ENCODE results near the gene SCARF2. TPM values are rescaled to one million over a fixed set of nuclear protein-coding genes. Genes with fewer than 3 reads are reported as not detected.
A peak's percentile ranks its signal among the peaks of the same experiment; 100 is the strongest.

SCARF2 gene
- total and polyA plus RNA-seq, 8 donors: 15.8 to 36.4 (median 23.5) TPM

DNA sequence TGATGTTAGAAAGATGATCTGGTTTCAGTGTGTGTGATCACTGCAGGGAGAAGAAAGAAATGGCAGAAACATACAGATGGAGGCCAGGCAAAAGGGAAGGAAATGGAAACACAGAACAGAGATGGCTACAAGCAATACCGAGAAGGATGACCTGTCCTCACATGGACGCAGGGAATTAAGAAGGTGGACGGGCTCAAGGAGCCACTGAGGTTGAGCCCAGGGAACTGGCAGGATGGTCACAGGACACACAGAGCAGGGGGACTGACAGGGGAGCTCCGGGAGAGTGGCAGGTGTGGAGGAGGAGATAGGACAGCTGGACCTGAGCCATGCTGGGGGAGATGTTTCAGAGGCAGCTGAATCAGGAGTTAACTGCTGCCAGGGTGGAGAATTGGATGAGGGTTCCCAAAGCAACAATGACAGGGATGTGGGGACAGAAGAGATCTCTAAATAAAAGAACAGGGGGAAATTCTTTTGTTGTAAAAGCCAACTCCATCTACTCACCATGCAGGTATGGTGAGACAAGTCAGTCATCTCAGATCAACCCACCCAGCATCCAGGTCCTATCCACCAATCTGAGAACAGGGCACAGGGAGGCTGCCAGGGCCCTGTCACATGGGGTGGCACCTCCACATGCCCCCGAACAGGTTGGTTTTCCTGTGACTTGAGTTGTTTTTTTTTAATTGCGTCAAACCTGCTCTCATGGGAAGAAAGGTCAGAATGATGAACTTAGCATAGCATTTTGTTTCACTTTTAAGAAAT, 31.7 kb upstream of the SCARF2 start:
- Histone ChIP-seq H3K4me3 (no peak overlapping the region), H3K9me3 (no peaks in the 10 kb centered on the region), H3K36me3 (peaks cover 0 to 30% of the 10 kb centered on the region in 2 donors), H3K27me3 (no peaks in the 10 kb centered on the region), H3K4me1 (peaks cover 0 to 4% of the 10 kb centered on the region in 2 donors), H3K27ac (no peak overlapping the region)
- no peak for ATAC-seq
- DNase-seq: no peak
- intact Hi-C loops (cut with DNase I): no loop called here
- TF ChIP-seq CTCF (IDR thresholded peaks at IDR 0.05): no peak

- Histone ChIP-seq H3K9me3 (no peaks in the 10 kb centered on the region), H3K27me3 (no peaks in the 10 kb centered on the region), H3K4me1 (peaks cover 0 to 22% of the 10 kb centered on the region in 2 donors), H3K36me3 (peaks cover 0 to 30% of the 10 kb centered on the region in 2 donors), H3K4me3 (no peak overlapping the region), H3K27ac (no peak overlapping the region)
- DNase-seq (no peak), ATAC-seq (peak; percentile 68)
- intact Hi-C loops (cut with DNase I): no loop called here
- no peak for TF ChIP-seq CTCF (IDR thresholded peaks at IDR 0.05)
Observed at GRCh38 chr22:20466659-20467379, 29.2 kb upstream of the SCARF2 start.

GRCh38 chr22:20465759-20466077, 28.1 kb upstream of the SCARF2 start:
- no peak for ATAC-seq
- intact Hi-C loops (cut with DNase I): no loop called here
- DNase-seq: no peak
- Histone ChIP-seq H3K27me3 (no peaks in the 10 kb centered on the region), H3K4me1 (peaks cover 0 to 22% of the 10 kb centered on the region in 2 donors), H3K9me3 (no peaks in the 10 kb centered on the region), H3K27ac (no peak overlapping the region), H3K4me3 (no peak overlapping the region), H3K36me3 (peaks cover 0 to 19% of the 10 kb centered on the region in 2 donors)
- TF ChIP-seq CTCF (IDR thresholded peaks at IDR 0.05): no peak

DNA sequence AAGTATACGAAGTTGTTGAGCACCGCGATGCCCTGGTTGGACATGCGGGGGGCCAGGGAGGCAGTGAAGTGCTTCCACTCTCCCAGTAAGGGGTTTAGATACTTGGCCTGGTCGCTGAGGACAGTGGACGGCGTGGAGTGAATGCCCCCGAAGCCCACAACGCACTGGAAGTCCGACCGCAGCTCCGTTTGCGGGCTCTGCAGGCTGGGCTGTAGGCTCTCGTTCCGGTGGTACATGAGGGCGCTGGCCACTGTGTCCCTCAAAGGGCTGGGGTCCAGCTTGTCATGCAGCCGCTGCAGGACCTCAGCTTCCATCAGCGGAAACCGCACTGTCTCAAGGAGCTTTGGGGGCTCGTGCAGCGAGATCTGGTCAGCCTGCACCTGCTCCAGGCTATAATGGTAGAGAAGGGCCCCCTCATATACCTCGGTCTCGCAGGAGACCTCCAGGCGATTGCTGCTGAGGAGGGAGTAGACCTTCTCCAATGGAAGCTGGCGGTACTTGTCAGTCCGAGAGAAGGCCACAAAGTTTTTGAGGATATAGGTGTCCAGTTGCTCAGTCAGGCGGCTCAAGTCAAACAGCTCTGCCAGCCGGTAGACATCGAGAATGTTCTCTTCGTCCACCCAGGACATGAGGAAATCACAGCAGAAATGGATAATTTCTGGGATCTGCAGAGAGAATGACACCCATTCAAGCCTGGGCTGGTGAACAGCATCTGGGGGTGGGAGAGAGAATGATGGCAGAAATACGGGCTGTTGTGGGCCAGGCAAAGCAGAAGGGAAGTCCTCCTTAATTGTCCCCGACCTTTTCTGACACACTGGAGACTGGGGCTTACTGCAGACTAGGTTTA, 27.5 kb upstream of the SCARF2 start:
- H3K4me3 ChIP-seq: no peak overlapping the region
- intact Hi-C loops (cut with DNase I): no loop called here
- peaks cover 0 to 22% of the 10 kb centered on the region in 2 donors for H3K4me1 ChIP-seq
- H3K27ac ChIP-seq: peak overlapping the region in 1 of 2 donors; percentile 83
- DNase-seq (no peak), ATAC-seq (no peak)
- no peaks in the 10 kb centered on the region for H3K9me3 ChIP-seq
- no peak for TF ChIP-seq CTCF (IDR thresholded peaks at IDR 0.05)
- H3K27me3 ChIP-seq: no peaks in the 10 kb centered on the region
- peaks cover 0 to 18% of the 10 kb centered on the region in 2 donors for H3K36me3 ChIP-seq

Measured in left lung (tissue), 10 donors.